GM12873 (cell line): ENCODE results near the gene LAPTM4A.

Source experiments
- CTCF ChIP-seq: IDR thresholded peaks from 2 replicates; pipeline ENCODE4 v1.5.1; 2012; ENCODE audit warnings: low read depth, mild to moderate bottlenecking, moderate library complexity, low read length, control low read depth; ENCODE audit not compliant: insufficient read depth; ENCODE audit errors: missing control alignments

Gene LAPTM4A

DNA sequence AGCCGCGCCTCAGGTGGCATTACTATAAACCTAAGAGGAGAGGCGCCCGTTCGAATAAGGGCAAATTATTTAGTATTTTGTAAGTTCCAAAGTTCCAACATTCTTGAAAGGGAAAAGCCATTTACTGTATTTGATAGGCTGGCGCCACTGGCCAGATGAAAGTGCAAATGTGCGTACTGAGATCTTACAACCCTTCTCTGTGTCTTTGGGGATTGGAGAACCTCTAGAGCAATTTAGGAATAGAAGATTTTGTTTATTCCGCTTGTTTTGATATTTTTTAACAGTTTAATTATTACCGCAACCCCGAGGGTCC is 61.1 kb downstream of the LAPTM4A start:
- TF ChIP-seq CTCF, result no peak

DNA sequence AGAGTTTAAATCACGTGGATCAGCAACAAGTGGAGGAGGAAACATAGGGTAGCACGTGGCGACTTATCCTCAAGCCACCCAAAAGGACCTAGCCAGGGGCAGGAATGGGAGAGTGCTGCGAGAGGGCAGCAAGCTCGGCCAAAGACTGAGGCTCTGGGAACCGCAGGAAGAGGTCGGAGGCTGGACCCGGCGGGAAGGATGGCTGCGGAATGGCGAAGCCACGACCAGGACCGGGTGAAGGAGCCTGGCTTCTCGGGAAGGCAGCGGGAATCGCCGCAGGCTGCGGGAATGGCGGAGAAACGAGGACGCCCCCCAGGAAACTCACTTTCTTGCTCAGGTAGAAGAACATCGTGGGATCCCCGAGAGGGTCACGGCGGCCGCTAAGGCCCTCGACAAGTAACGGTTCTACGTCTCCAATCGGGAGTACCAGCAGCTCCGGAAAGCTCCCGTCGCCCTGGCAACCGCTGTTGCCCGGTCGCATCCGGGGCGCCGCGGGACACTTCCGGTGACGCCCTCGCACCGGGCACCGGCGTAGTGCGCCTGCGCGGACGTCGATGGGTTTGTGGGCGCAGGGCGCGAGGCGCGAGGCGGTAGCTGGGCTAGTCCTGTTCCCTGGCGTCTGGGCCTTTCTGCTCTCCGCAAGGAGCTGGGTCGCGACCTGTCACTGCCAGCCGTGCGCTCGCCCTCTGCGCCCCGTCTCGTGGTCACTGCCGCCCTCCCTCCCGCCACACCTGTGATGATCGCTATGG is 61.6 kb downstream of the LAPTM4A start, which contains the start of gene WDR35:
Gene WDR35, minus strand, starts transcription at position 439 of the 749 bp plus-strand sequence. Its CDS starts 90 bp downstream, at position 349.
- no peak for TF ChIP-seq CTCF

- no peak for TF ChIP-seq CTCF
Measured at GRCh38 chr2:19989342-19989666, 62.1 kb downstream of the LAPTM4A start.

- TF ChIP-seq CTCF, result no peak
Measured at GRCh38 chr2:19988600-19988999, 62.8 kb downstream of the LAPTM4A start.

DNA sequence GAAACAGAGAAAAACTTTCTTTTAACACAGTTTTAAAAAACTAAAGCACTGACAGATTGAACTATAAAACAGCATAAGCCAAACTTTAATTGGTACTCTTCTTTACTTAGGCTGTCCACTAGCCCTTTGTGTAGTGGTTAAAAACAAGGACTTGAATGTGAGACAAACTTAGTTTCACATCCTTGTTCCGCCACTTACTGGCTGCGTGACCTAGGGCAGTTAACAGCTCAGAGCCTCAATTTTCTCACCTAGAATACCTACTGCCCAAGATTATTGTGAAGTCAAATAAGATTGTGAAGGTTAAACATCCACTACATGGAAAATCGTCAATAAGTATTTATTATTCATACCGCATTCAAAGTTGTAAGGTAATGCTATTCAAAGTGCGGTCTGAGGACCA is 63.5 kb downstream of the LAPTM4A start:
- no peak for TF ChIP-seq CTCF
